ENCODE measurements around the gene GPX6.

Gene GPX6

DNA sequence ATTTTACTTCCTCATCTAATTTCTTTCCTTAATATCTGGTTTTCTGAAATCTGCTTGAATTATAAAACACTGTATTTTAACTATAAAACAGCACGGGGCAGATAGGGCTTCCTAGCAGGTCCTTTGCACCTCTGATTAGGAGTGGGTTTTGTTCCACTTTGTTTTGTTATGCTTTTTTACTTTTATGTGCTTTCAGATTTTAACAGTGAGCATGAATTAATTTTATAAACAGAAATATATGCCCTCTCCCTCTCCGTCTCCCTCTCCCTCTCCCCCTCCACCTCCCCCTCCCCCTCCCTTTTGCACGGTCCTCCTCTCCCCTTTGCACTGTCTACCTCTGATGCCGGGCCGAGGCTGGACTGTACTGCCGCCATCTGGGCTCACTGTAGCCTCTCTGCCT, 14.3 kb downstream of the GPX6 start:
- TF ChIP-seq ZBTB7A (IDR thresholded peaks at IDR 0.05; ENCODE audit: low read depth) (no peak), REST (IDR thresholded peaks at IDR 0.05; ENCODE audit: low read depth) (no peak), CEBPB (IDR thresholded peaks at IDR 0.05) (no peak)

DNA sequence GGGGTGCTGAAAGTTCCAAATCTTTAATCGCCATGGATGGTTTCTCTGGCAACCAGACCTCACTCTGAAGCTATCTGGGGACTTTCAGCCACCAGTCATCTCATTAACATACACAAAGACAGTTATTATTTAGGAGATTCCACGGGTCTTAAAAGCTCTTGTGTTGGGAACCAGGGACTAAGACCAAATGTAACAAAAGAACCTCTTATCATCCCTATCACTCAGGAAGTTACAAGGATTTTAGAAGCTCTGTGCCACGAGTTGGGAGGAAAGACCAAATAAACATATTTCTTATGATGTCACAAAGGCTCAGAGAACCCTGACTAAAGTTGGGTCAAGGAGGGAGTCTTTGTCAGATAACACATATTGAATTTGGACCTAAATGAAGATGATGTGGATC, 17.7 kb downstream of the GPX6 start:
- TF ChIP-seq YY1 (IDR thresholded peaks at IDR 0.05; ENCODE audit: low read depth) (no peak), EGR1 (IDR thresholded peaks at IDR 0.05) (no peak), ZBTB7A (IDR thresholded peaks at IDR 0.05; ENCODE audit: low read depth) (no peak), TAF1 (IDR thresholded peaks at IDR 0.05; ENCODE audit: low read depth) (no peak), TCF12 (IDR thresholded peaks at IDR 0.05; ENCODE audit: low read depth) (no peak), CEBPB (IDR thresholded peaks at IDR 0.05) (no peak), EP300 (IDR thresholded peaks at IDR 0.05; ENCODE audit: borderline replicate concordance) (no peak), NFIC (IDR thresholded peaks at IDR 0.05) (no peak), FOXM1 (IDR thresholded peaks at IDR 0.05; ENCODE audit: borderline replicate concordance, low read depth) (no peak), RAD21 (IDR thresholded peaks at IDR 0.05; ENCODE audit: low read depth) (no peak), CREB1 (IDR thresholded peaks at IDR 0.05; ENCODE audit: low read depth) (no peak), USF1 (IDR thresholded peaks at IDR 0.05) (no peak), REST (IDR thresholded peaks at IDR 0.05; ENCODE audit: low read depth) (no peak), TEAD4 (IDR thresholded peaks at IDR 0.05) (no peak)
- TF ChIP-seq, protein P1, sequence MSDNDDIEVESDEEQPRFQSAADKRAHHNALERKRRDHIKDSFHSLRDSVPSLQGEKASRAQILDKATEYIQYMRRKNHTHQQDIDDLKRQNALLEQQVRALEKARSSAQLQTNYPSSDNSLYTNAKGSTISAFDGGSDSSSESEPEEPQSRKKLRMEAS (IDR thresholded peaks at IDR 0.05): no peak

GRCh38 chr6:28497306-28497705, 18.3 kb downstream of the GPX6 start:
- no peak for TF ChIP-seq NFIC (IDR thresholded peaks at IDR 0.05)
- no peak for TF ChIP-seq TCF12 (IDR thresholded peaks at IDR 0.05; ENCODE audit: low read depth)
- TF ChIP-seq YY1 (IDR thresholded peaks at IDR 0.05; ENCODE audit: low read depth): no peak
- TF ChIP-seq RAD21 (IDR thresholded peaks at IDR 0.05; ENCODE audit: low read depth): no peak
- no peak for TF ChIP-seq EP300 (IDR thresholded peaks at IDR 0.05; ENCODE audit: borderline replicate concordance)
- TF ChIP-seq, protein P1 (IDR thresholded peaks at IDR 0.05): no peak
- no peak for TF ChIP-seq ZBTB7A (IDR thresholded peaks at IDR 0.05; ENCODE audit: low read depth)
- no peak for TF ChIP-seq CEBPB (IDR thresholded peaks at IDR 0.05)
- TF ChIP-seq REST (IDR thresholded peaks at IDR 0.05; ENCODE audit: low read depth): no peak
- no peak for TF ChIP-seq EGR1 (IDR thresholded peaks at IDR 0.05)
- no peak for TF ChIP-seq TEAD4 (IDR thresholded peaks at IDR 0.05)
- no peak for TF ChIP-seq CREB1 (IDR thresholded peaks at IDR 0.05; ENCODE audit: low read depth)
- no peak for TF ChIP-seq TAF1 (IDR thresholded peaks at IDR 0.05; ENCODE audit: low read depth)
- TF ChIP-seq USF1 (IDR thresholded peaks at IDR 0.05): no peak

DNA sequence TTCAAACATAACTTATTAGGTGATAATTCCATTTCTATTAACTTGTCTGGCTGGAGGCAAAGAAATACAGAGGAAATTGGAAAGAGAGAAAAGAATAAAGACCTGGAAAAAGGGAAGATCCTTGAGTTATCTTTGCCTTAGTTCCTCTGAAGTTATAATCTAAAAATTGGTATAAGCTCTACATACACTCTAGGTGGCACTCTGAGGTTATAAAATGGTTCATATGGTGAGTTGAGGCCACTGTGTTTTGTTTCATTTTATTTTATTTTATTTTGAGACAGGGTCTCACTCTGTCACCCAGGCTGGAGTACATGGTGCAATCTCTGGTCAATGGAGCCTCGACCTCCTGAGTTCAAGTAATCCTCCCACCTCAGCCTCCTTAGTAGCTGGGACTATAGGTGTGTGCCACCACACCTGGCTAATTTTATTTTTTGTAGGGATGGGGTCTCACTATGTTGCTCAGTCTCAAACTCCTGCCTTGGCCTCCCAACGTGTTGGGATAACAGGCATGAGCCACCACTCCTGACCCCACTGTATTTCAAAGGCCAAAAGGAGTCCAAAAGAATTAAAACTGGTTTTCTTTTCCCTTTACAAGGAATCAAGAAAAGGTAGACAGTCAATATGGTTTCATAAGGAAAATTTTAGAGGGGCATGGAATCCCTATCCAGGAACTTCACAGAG, 19.4 kb downstream of the GPX6 start:
- TF ChIP-seq RAD21 (IDR thresholded peaks at IDR 0.05; ENCODE audit: low read depth) (peak; percentile 38; the same call in 1 of the 2 replicates), REST (IDR thresholded peaks at IDR 0.05; ENCODE audit: low read depth) (no peak)

All from Ishikawa (cell line).